SU-DHL-6 (cell line): ENCODE data around the gene AJM1.
"Not testable (repeated sequence)": the region's sequence is repeated elsewhere in the genome, so short reads cannot be mapped to it uniquely, and the experiment has no call there.

ENCODE experiments used
- EZH2phosphoT487 ChIP-seq: fragments of 200-600 bp; sonication (generic), shearing (Covaris generic); conservative IDR thresholded peaks from 2 replicates; pipeline ENCODE4 v1.6.1; 2018; ENCODE audit warnings: mild to moderate bottlenecking, antibody characterized with exemption, low read length, moderate library complexity, mixed read lengths
- TF ChIP-seq, protein P1 (sequence below): fragments of 200-600 bp; sonication (generic); IDR thresholded peaks from one replicate; pipeline ENCODE4 v1.5.1; 2017; ENCODE audit warnings: antibody characterized with exemption, mild to moderate bottlenecking, low read length, moderate library complexity; ENCODE audit not compliant: insufficient read depth, poor library complexity, severe bottlenecking

DNA sequence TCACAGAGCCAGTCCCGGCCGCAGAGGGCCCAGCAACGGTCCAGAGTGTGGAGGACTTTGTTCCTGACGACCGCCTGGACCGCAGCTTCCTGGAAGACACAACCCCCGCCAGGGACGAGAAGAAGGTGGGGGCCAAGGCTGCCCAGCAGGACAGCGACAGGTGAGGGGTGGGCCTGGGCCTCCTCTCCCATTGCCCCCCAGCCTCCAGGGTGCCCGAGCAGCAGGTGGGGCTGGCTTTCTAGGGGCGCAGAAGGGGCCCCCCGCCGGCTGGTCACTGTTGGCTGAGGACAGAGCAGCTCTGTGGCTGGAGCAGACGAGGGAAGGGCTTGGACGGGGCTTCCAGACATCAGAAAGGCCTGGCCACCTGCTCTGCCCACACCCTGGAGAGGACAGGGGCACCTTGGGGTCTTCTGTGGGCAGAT, 4.4 kb upstream of the AJM1 start:
- TF ChIP-seq, protein P1, sequence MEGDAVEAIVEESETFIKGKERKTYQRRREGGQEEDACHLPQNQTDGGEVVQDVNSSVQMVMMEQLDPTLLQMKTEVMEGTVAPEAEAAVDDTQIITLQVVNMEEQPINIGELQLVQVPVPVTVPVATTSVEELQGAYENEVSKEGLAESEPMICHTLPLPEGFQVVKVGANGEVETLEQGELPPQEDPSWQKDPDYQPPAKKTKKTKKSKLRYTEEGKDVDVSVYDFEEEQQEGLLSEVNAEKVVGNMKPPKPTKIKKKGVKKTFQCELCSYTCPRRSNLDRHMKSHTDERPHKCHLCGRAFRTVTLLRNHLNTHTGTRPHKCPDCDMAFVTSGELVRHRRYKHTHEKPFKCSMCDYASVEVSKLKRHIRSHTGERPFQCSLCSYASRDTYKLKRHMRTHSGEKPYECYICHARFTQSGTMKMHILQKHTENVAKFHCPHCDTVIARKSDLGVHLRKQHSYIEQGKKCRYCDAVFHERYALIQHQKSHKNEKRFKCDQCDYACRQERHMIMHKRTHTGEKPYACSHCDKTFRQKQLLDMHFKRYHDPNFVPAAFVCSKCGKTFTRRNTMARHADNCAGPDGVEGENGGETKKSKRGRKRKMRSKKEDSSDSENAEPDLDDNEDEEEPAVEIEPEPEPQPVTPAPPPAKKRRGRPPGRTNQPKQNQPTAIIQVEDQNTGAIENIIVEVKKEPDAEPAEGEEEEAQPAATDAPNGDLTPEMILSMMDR: not testable (repeated sequence)
- not testable (repeated sequence) for TF ChIP-seq EZH2phosphoT487
